NCI-H1417 (cell line): ENCODE measurements around the gene LFNG.
"Not testable (repeated sequence)": the region's sequence is repeated elsewhere in the genome, so short reads cannot be mapped to it uniquely, and the experiment has no call there.

Source experiments
- DNase-seq, 3 experiments: peaks; one replicate each; lab custom pipeline; 2025; lab: John Stamatoyannopoulos, UW

Gene LFNG

DNA sequence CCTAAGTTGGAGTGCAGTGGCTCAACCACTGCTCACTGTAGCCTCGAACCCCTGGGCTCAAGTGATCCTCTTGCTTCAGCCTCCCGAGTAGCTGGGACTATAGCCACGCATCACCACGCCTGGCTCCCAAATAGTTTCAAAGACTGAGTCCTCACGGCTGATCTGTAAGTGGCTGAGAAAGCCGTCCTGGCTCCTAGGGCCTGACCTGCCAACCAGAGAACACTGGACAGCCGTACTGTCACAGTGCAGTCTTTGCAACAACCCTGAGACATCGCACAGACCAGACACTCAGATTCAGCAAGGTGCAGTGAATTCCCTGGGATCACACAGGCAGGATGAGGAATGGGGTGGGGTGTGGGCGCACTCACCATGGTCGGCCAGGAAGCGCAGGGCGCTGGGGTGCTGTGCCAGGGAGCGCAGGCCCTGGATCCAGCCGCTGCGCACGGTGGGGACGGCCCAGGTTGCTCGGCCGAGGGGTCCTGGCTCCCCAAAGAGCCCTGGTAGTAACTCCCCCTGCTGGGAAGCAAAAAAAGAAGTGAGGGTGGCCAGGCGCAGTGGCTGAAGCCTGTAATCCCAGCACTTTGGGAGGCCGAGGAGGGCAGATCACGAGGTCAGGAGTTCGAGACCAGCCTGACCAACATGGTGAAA, 25.1 kb downstream of the LFNG start:
- no peak for DNase-seq

DNA sequence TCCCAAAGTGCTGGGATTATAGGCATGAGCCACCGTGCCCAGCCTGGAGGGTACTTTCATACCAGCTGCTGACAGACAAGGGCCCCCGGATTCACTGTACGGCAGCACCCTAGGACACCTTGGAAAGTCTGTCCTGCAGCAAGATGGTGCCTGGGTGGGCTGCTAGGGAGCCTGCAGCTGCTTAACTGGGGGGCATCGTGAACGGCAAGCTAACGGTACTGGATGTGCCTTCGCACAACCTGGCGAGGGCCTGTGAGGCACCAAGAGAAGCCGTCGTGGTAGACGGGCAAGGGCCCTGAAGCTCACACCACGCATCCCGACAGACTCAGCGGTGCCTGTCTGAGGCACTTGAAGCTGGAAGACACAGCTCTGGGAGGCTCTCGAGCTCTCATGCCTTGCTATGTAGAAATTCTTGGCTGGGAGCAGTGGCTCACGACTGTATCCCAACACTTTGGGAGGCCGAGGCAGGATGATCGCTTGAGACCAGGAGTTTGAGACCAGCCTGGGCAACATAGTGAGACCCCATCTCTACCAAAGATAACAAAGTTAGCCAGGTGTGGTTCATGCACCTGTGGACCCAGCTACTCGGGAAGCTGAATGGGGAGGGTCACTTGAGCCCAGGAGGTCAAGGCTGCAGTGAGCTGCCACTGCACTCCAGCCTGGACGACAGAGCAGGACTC, 26.3 kb downstream of the LFNG start:
- DNase-seq = no peak

DNA sequence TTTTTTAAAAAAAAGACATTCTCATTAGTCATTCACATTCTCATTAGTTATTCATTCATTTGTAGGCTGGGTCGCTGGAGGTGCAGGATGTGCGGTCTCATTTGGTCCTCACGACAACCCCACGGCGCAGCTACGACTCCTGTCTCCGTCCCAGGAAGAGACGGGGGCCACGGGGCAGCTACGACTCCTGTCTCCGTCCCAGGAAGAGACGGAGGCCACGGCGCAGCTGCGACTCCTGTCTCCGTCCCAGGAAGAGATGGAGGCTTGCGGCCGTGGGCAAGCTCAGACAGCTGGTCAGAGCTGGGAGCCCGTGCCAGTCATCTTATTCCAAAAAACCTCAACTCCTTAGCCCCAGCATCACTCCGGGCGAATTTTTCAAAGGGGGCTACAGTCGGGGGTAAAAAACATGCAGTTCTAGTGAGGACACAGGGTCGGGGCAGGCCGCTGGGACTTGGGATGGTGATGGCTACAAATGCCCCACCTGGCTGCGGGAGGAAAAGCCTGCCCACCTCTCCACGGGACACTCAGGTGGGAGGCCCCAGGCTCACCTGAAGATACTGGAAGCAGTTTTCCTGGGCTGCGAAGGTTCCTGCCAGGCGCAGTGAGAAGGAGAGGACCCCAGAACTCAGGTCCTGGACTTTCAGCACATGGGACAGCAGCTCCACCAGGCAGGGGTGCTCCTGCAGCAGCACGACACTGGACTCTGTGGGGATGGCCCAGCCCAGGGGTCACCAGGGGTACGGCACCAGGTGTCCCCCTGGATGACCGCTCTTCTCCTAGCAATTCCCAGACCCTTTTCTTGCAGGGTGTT, 27.4 kb downstream of the LFNG start:
- DNase-seq = no peak

DNA sequence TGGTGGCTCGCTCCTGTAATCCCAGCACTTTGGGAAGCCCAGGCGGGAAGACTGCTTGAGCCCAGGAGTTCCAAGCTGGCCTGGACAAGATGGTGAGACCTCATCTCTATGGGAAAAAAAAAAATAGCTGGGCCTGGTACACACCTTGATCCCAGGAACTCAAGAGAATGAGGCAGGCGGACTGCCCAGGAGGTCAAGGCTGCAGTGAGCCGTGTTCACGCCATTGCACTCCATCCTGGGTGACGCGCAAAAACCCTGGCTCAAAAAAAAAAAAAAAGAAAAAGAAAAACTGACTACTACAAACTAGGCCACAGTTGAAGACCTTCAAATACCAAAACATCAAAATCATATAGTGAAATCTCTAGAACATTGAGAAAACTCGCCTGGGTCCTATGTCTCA, 31.8 kb downstream of the LFNG start:
- no peak for DNase-seq

DNA sequence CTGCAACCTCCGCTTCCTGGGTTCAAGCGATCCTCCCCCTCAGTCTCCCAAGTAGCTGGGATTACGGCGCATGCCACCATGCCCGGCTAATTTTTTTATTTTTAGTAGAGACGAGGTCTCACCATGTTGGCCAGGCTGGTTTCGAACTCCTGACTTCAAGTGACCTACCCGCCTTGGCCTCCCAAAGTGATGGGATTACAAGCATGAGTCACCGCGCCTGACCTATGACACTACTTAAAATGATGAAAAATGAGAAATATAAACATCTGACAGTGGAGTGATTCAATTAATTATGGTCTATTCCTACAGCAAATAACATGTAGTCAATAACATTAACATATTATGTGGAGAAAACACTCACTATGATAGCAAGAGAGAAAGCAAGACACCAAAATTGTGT, 33.5 kb downstream of the LFNG start:
- no peak for DNase-seq

DNA sequence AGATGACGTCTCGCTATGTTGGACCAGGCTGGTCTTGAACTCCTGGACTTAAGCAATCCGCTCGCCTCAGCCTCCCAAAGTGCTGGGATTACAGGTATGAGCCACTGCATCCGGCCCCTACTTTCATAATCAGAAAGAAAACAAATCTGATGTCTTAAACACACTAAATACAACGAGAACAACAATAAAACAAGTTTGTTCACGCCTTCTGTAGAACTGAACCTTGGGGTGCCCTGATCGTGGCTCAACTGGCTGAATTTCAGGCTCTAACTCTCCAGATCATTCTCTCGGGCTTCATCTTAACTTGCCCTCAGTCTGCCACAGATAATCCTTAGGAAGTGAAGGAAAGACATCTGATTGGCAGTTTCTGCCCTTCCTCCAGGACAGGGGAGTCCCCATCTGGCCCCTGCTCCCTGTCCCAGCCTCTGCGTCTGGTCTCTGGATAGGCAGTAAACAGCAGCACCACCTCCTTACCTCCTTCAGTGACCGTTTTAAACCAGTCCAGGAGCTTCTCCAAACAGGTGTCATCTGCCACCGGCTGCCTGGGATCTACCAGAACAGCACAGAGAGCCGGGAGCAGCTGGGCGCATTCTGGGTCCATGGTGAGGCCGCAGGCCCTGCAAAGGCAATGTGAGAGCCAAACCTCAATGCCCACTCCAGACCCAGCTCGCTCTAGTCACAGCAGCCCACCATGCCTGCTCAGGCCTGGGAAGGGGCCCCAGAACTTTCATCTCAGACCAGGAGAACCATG, 34.4 kb downstream of the LFNG start:
- peak in 1 of 3 experiments; percentile 20 for DNase-seq

DNA sequence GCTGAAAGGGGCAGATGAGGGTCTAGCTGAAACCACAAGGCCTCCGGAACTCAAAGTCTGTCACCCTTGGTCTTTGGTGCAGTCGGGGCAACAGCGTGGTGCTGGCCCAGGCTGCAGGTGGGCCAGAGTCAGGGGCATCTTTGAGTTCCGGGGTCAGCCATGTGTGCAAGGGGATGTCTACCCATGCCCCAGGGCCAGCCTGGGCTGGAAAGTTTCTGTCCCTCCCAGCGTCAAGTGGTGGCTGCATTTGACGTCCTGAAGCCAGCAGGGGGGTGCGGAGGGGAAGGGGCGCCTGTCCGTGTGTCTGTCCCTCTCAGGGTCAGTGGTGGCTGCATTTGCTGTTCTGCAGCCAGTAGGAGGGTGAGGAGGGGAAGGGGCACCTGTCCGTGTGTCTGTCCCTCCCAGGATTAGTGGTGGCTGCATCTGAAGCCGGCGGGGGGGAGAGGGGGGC, 35.1 kb downstream of the LFNG start:
- DNase-seq = peak in 1 of 3 experiments; percentile 61

DNA sequence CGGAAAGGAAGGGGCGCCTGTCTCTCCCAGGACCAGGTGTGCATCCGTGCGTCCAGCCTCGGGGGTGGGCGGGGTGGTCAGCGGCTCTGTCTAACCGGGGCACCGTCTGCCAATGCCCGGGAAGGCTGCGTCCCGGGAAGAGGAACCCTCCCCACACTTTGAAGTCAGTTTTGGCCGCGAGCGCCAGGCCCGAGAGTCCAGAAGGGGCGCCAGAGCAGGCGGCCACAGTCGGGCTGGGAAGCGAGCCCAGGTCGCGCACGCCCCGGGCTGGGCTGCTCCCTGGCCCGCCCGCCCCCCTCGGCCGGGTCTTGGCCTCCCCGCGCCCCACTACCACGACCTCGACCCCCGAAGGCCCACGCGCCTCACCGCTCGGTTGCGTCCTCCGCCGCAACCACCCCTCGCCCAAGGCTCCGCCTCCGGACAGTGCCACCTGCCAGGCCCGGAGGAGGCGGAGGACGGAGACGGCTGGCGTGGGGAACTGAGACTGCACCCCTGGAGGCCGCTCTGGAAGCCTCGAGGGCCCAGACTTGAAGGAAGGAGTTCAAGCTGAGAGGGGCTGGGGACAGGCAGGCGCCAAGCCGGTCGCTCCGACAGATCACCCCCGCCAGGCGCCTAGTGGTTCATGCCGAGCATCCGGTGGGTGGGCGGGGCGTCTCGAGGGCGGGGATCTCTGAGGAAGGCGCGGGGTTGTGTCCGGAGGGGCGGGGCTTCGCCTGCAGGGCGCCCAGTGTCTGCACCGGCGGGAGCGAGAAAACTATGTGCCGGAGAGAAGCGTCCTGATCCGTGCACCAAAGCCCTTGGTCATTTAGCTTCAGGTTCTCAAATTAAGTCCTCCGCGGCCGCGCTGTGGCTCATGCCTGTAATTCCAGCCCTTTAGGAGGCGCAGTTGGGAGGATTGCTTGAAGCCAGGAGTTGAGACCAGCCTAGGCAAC, 35.8 kb downstream of the LFNG start, which contains the start of gene BRAT1:
TSS of gene BRAT1 (minus strand) at position 404 of the 932 bp plus-strand sequence. CDS start 1,093 bp downstream, outside the sequence.
- peak; percentile 95 to 98 (median 97) for DNase-seq

DNA sequence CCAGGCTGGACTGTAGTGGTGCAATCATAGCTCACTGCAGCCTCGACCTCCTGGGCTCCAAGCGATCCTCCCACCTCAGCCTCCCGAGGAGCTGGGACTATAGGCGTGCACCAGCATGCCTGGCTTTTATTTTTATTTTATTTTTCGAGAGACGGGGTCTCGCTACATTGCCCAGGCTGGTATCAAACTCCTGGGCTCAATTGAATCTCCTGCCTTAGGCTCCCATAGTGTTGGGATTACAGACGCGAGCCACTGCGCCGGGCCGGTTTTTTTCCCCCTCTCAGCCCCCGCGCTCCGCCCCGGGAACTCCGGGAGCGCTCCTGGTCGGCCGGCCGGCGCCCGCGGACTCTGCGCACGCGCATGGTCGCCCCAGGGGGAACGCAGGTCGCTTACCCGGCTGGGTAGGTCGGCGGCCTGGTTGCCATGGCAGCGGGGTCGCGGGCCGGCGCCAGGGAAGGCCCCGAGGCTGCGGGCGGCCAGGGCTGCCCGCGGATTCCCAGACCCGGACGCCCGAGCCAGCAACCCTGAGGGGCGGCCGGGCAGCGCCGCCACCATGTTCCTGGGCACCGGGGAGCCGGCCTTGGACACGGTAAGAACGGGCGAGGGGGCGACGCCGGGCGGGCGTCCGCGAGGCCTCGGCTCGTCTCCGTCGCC, 39.2 kb downstream of the LFNG start, which contains the start of gene IQCE:
TSS of gene IQCE (plus strand) at position 351 of the 654 bp plus-strand sequence. CDS start at position 554, 203 bp downstream.
- DNase-seq = peak; percentile 92 to 96 (median 95)

DNA sequence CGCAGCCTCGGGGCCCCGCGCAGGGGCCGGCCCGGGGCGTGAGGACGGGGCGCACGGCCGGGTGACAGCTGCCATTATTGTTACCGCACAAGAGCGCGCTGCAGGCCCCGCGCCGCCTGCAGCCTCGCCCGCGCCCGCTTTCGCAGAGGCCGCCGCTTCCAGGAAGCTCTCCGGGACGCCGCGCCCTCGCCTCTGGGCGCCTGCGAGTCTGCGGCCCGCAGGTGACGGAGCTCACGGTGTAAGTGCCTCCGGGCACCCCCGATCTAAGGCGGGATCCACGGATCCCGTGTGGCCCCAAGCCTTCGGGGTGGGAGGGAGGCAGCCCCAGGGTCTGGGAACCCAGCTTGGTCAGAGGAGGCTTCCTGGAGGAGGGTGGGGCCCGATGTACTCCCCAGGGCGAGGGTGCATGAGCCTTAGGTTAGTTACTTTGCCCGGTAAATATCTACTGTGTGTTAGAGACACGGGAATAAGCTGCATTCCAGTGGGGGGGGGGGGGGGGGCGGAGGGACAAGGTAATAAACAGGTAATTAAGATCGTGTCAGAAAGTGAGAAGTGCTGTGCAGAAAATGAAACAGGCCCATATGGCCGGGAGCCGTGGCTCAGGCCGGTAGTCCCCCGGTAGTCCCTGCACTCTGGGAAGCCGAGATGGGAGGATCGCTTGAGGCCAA, 39.8 kb downstream of the LFNG start:
- DNase-seq = no peak

DNA sequence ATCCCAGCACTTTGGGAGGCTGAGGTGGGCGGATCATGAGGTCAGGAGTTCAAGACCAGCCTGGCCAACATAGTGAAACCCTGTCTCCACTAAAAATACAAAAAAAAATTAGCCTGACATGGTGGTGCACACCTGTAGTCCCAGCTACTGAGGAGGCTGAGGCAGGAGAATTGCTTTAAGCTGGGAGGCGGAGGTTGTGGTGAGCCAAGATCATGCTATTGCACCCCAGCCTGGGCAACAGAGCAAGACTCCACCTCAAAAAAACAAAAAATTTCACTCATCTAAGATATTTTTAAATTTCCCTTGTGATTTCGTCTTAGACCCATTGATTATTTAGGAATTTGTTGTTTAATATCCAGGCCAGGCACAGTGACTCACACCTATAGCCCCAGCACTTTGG, 44.4 kb downstream of the LFNG start:
- not testable (repeated sequence) for DNase-seq

DNA sequence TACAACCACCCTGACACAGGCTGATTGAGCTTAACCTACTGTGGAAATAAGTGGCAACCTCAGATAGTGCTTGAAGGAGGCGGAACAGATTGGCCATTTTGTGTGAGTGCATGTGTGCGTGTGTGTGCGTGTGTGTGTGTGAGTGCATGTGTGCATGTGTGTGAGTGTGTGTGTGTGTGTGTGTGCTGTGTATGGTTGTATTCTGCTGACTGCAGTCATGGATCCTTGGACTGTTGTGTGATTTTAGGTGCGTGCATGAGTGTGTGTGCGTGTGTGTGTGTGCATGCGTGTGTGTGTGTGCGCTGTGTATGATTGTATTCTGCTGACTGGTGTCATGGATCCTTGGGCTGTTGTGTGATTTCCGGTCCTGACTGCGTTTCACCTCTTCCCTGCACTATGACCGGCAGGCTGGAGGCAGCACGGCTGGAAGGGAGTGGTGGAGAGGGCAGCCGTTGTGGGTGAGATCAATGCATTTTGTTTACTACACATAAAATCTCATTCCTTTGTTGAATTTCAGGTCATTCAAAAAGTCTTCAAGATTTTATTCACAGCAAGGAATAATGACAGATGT, 45.5 kb downstream of the LFNG start:
- DNase-seq = no peak

DNA sequence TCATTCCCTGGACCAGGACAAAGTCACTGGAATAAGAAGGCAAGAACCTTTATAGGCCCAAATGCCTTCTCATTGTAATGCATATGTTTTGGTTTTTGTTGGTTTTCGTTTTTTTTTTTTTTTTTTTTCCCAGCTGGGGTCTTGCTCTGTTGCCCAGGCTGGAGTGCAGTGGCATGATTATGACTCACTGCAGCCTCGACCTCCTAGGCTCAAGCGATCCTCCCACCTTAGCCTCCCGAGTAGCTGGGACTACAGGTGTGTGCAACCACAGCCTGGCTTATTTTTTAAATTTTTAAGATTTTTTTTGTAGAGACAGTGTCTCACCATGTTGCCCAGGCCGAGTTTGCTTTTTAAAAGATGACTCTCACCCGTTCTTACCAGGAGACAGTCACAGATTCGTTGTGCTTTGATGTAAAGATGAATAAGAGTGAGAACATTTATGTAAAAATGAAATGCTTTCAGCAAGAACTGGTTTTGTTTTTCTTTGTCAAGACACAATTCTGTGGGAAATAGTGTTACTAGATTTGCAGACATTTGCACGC, 46.8 kb downstream of the LFNG start:
- no peak for DNase-seq

DNA sequence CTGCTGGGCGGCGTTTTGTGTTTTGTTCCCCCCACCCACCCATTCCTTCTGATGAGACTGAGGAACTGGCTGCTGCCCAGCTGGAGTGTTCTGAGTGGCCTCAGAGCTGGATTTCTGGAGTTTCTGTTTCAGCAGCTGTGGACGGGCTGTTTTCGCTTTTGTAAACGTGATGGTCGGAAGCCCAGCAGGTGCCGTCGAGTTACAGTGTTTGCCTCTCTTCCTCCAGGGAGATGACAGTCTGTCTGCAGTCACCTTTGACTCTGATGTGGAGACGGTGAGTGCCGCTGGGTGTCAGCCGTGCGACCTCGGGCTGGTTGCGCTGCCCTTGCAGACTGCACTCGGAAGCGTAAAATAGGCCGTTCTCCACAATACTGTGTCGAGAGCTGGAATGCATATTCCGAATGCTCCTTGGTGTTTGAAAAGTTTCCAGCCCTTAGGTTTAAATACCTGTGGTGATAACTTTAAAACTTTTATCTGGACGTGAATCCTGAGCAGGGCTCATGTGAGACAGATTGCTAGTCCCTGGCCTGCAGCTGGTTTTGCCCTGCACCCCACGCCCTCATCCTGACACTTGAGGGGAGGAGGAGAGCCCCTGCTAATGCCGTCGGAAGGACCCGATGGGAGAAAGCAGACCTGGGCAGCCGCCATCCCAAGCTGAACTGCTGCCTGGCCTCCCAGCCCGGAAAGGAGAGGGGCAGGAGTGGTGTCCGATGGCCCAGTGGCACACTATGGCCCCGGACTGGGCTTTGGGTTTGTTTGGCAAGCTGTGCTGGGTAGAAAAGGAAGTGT, 47.5 kb downstream of the LFNG start:
- DNase-seq = peak in 1 of 3 experiments; percentile 46

DNA sequence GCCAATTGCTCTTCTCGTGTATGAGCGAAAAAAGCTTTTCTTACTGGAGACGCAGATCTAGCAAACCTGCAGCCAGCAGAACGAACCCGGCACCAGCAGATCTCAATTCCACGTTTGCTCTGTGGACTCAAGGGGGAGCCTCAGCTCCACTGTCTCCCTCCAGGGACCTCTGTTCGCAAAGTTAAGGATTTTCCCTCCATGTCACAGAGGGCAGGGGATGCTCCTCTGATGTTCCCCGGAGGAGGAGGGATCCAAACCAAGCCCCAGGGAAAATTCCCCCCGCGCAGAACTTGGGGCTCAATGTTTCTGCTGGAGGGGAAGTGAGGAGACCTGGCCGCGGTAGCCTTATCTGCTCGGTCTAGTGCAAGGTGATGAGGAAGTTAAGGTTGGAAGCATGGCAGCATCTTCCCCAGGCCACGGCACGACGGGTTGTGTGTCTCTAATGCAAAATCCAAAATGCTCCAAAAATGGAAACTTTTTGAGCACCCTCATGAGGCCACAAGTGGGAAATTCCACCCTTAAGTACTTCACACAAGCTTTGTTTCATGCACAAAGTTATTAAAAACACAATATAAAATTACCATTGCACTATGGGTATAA, 48.2 kb downstream of the LFNG start:
- DNase-seq = peak in 1 of 3 experiments; percentile 24

DNA sequence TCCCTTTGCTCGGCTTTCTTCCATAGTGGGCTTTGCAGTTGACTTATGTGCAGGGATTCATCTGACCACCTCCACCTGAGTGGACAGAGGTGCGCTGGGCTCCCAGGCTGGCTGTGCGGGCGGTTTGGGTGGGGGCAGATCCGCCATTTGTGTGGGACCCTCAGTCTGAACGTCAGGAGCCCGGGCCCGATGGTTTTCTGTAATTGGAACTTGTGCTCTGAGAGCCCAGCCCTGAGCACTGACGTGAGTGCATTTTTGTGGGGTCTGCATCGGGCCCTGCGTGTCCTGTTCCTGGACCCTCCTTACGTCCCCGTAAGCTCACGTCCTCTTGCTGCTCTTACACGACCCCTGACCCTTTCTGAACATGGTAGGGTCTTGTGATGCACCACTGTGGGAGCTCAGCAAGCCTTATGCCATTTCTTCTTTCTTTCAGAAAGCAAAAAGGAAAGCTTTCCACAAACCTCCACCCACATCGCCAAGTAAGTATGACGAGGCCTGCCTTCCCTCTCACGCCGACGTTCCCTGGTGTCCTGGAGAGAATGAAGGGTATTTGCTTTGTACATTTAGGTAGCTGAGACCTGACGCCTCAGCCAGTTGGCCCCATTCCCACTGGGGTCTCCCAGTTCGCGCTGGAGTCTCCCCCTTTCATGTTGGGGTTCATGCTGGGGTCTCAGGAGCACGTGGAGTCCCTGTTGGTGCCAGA, 49.1 kb downstream of the LFNG start:
- no peak for DNase-seq

DNA sequence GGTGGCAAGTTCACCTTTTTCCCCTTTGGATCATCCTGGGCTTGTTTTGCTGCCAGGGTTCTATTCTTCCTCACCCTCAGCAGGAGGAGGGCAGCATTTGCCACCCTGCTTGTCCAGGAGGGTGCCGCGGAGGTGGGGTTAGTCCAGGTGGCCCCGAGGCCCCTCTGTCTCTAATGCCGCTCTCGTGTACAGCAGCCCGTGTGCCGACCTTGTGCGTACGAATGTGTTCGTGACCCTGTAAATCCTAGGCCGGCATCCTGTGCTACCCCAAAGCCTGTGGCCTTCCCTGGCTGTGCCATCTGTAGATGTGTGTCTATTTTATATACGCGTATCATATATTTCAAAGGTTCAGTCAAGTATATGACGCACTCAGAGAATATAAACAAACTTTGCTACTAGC, 49.8 kb downstream of the LFNG start:
- no peak for DNase-seq
